GM08714 (cell line): ENCODE results near the gene H19.

ENCODE experiments used
- H3K4me3 ChIP-seq: fragments of 200-500 bp; sonication (Bioruptor generic); 2 replicates; pipeline ENCODE4 v1.5.1; 2014; ENCODE audit warnings: mild to moderate bottlenecking, low read length, inconsistent platforms
- ZNF274 ChIP-seq: IDR thresholded peaks from 2 replicates; pipeline ENCODE4 v1.6.1; 2012; ENCODE audit warnings: mild to moderate bottlenecking, low read depth, low read length

H19 gene

GRCh38 chr11:1997755-1998154 is at the start of gene H19:
TSS of gene H19 (minus strand) at chr11:1997842.
- H3K4me3 ChIP-seq, result no peak within 1 kb of the TSS
- no peak for TF ChIP-seq ZNF274

- no peak for TF ChIP-seq ZNF274
These were observed 44.3 kb upstream of the H19 start for GRCh38 chr11:2041963-2042362.

GRCh38 chr11:2041153-2041552 is 43.5 kb upstream of the H19 start:
- no peak overlapping the region for H3K4me3 ChIP-seq
- no peak for TF ChIP-seq ZNF274

More at GRCh38 chr11:2041963-2042362, 44.3 kb upstream of the H19 start:
- no peak overlapping the region for H3K4me3 ChIP-seq

GRCh38 chr11:2039198-2039759 is 41.6 kb upstream of the H19 start:
- no peak for TF ChIP-seq ZNF274
- no peak overlapping the region for H3K4me3 ChIP-seq

GRCh38 chr11:2036863-2037486 is 39.3 kb upstream of the H19 start:
- no peak for TF ChIP-seq ZNF274

GRCh38 chr11:2035382-2035781 is 37.7 kb upstream of the H19 start:
- no peak for TF ChIP-seq ZNF274
- no peak overlapping the region for H3K4me3 ChIP-seq

More at GRCh38 chr11:2036863-2037486, 39.3 kb upstream of the H19 start:
- H3K4me3 ChIP-seq, result no peak overlapping the region

- TF ChIP-seq ZNF274, result no peak
- H3K4me3 ChIP-seq, result no peak overlapping the region
These were observed 33.4 kb upstream of the H19 start for GRCh38 chr11:2031058-2031457.

GRCh38 chr11:2027708-2028107 is 30.1 kb upstream of the H19 start:
- TF ChIP-seq ZNF274, result no peak

GRCh38 chr11:2015025-2015424 is 17.4 kb upstream of the H19 start:
- TF ChIP-seq ZNF274, result no peak
- no peak overlapping the region for H3K4me3 ChIP-seq

More at GRCh38 chr11:2027708-2028107, 30.1 kb upstream of the H19 start:
- H3K4me3 ChIP-seq, result no peak overlapping the region

GRCh38 chr11:2012440-2012839 is 14.8 kb upstream of the H19 start:
- no peak for TF ChIP-seq ZNF274
- H3K4me3 ChIP-seq, result no peak overlapping the region

GRCh38 chr11:2004466-2004865 is 6.8 kb upstream of the H19 start:
- H3K4me3 ChIP-seq, result no peak overlapping the region
- TF ChIP-seq ZNF274, result no peak

- H3K4me3 ChIP-seq, result no peak overlapping the region
- no peak for TF ChIP-seq ZNF274
These were observed 5.2 kb upstream of the H19 start for GRCh38 chr11:2002807-2003206.

GRCh38 chr11:2002042-2002776 is 4.6 kb upstream of the H19 start:
- no peak for TF ChIP-seq ZNF274
- no peak overlapping the region for H3K4me3 ChIP-seq

GRCh38 chr11:1998861-1999260 is 1.2 kb upstream of the H19 start:
- no peak for TF ChIP-seq ZNF274

GRCh38 chr11:1998290-1998689 is 648 bp upstream of the H19 start:
- TF ChIP-seq ZNF274, result no peak
- H3K4me3 ChIP-seq, result no peak overlapping the region

More at GRCh38 chr11:1998861-1999260, 1.2 kb upstream of the H19 start:
- H3K4me3 ChIP-seq, result no peak overlapping the region

- no peak overlapping the region for H3K4me3 ChIP-seq
- no peak for TF ChIP-seq ZNF274
These were observed 3.5 kb downstream of the H19 start for GRCh38 chr11:1994121-1994520.
